HEK293 (cell line): ENCODE results near the gene SHC3.

Experiments used
- CTCF ChIA-PET: fragments of 350-600 bp; formaldehyde crosslinking; extraction: SDS; loops from one replicate; lab custom pipeline; 2021; ENCODE audit warnings: antibody characterized with exemption; lab: Yijun Ruan, JAX
- POLR2A ChIA-PET: fragments of 300-600 bp; formaldehyde crosslinking; extraction: SDS; loops from one replicate; lab custom pipeline; 2020; ENCODE audit warnings: antibody characterized with exemption, inconsistent platforms; lab: Yijun Ruan, JAX
- H3K27ac ChIP-seq: fragments of 200-500 bp; sonication (Bioruptor generic); 2 replicates; pipeline ENCODE4 v1.5.1; 2014; ENCODE audit warnings: low read depth, low read length, control low read depth, inconsistent platforms; ENCODE audit errors: extremely low read depth
- H3K36me3 ChIP-seq, 2 experiments: fragments of 200-500 bp in 1 of 2; sonication (Bioruptor generic) in 1 of 2; 1 replicate in 1 of 2; 2 replicates in 1 of 2; pipeline ENCODE4 v1.5.1; 2014 to 2017; ENCODE audit warnings: inconsistent platforms in 2 of 2, low read length in 2 of 2; ENCODE audit not compliant: control insufficient read depth in 2 of 2, insufficient read depth in 1 of 2
- H3K4me1 ChIP-seq: fragments of 200-500 bp; sonication (Bioruptor generic); 2 replicates; pipeline ENCODE4 v1.5.1; 2014; ENCODE audit warnings: mild to moderate bottlenecking, low read length, inconsistent platforms; ENCODE audit not compliant: control insufficient read depth, insufficient read depth
- H3K4me3 ChIP-seq: 2 replicates; pipeline ENCODE4 v1.5.1; 2011; ENCODE audit warnings: low read depth, mild to moderate bottlenecking, control low read depth, low read length, moderate library complexity
- H3K9me3 ChIP-seq: fragments of 200-500 bp; sonication (Bioruptor generic); 2 replicates; pipeline ENCODE4 v1.5.1; 2014; ENCODE audit warnings: low read depth, low read length, inconsistent platforms; ENCODE audit not compliant: control insufficient read depth, insufficient read depth
- FEZF1 ChIP-seq: fragments of 450-650 bp; formaldehyde crosslinking; IDR thresholded peaks from 2 replicates; pipeline ENCODE4 v1.5.1; 2016; ENCODE audit warnings: missing biosample characterization, missing genetic modification characterization
- GFI1B ChIP-seq: fragments of 450-650 bp; formaldehyde crosslinking; IDR thresholded peaks from 2 replicates; pipeline ENCODE4 v1.5.1; 2016; ENCODE audit warnings: missing biosample characterization, missing genetic modification characterization
- GLIS1 ChIP-seq: fragments of 450-650 bp; formaldehyde crosslinking; IDR thresholded peaks from 2 replicates; pipeline ENCODE4 v1.5.1; 2016; ENCODE audit warnings: missing biosample characterization, missing genetic modification characterization
- MEIS1 ChIP-seq: sonication (generic); formaldehyde crosslinking; IDR thresholded peaks from 2 replicates; pipeline ENCODE4 v1.8.1; 2022; ENCODE audit warnings: missing genetic modification reagents, mild to moderate bottlenecking, borderline replicate concordance
- SALL2 ChIP-seq: fragments of 450-650 bp; formaldehyde crosslinking; IDR thresholded peaks from 2 replicates; pipeline ENCODE4 v1.5.0; 2017; ENCODE audit warnings: missing biosample characterization, mild to moderate bottlenecking, missing genetic modification characterization, borderline replicate concordance
- SP2 ChIP-seq: fragments of 450-650 bp; formaldehyde crosslinking; IDR thresholded peaks from 2 replicates; pipeline ENCODE4 v1.5.1; 2016; ENCODE audit warnings: missing biosample characterization, missing genetic modification characterization
- ZNF140 ChIP-seq: fragments of 450-650 bp; formaldehyde crosslinking; IDR thresholded peaks from 2 replicates; pipeline ENCODE4 v1.5.1; 2016; ENCODE audit warnings: missing biosample characterization, missing genetic modification characterization
- ZNF19 ChIP-seq: fragments of 450-650 bp; formaldehyde crosslinking; IDR thresholded peaks from 2 replicates; pipeline ENCODE4; 2016; ENCODE audit warnings: missing biosample characterization, missing genetic modification characterization, low read depth
- ZNF221 ChIP-seq: fragments of 450-650 bp; formaldehyde crosslinking; IDR thresholded peaks from 2 replicates; pipeline ENCODE4 v1.5.1; 2017; ENCODE audit warnings: missing biosample characterization, missing genetic modification characterization, borderline replicate concordance
- ZNF394 ChIP-seq: fragments of 450-650 bp; formaldehyde crosslinking; IDR thresholded peaks from 2 replicates; pipeline ENCODE4 v1.5.1; 2016; ENCODE audit warnings: missing biosample characterization, missing genetic modification characterization, mild to moderate bottlenecking, moderate library complexity, borderline replicate concordance
- ZNF426 ChIP-seq: fragments of 450-650 bp; formaldehyde crosslinking; IDR thresholded peaks from 2 replicates; pipeline ENCODE4 v1.5.1; 2017; ENCODE audit warnings: missing biosample characterization, missing genetic modification characterization, mild to moderate bottlenecking, inconsistent platforms, moderate library complexity
- ZNF433 ChIP-seq: fragments of 450-650 bp; formaldehyde crosslinking; IDR thresholded peaks from 2 replicates; pipeline ENCODE4 v1.5.1; 2016; ENCODE audit warnings: missing biosample characterization, missing genetic modification characterization, low read depth
- ZNF555 ChIP-seq: fragments of 450-650 bp; formaldehyde crosslinking; conservative IDR thresholded peaks from 2 replicates; pipeline ENCODE4 v1.5.1; 2017; ENCODE audit warnings: missing biosample characterization, mild to moderate bottlenecking, missing genetic modification characterization, inconsistent platforms
- ZNF76 ChIP-seq: fragments of 450-650 bp; formaldehyde crosslinking; IDR thresholded peaks from 2 replicates; pipeline ENCODE4; 2016; ENCODE audit warnings: low read depth, missing biosample characterization, missing genetic modification characterization, borderline replicate concordance
- TF ChIP-seq, protein P1 (sequence below): fragments of 450-650 bp; formaldehyde crosslinking; IDR thresholded peaks from 2 replicates; pipeline ENCODE4 v1.5.1; 2016; ENCODE audit warnings: missing biosample characterization, missing genetic modification characterization, borderline replicate concordance
- TF ChIP-seq, protein P2 (sequence below): fragments of 450-650 bp; formaldehyde crosslinking; IDR thresholded peaks from 2 replicates; pipeline ENCODE4 v1.5.1; 2017; ENCODE audit warnings: missing biosample characterization, missing genetic modification characterization
- TF ChIP-seq, protein P3 (sequence below): fragments of 450-650 bp; formaldehyde crosslinking; IDR thresholded peaks from 2 replicates; pipeline ENCODE4 v1.5.1; 2016; ENCODE audit warnings: missing biosample characterization, missing genetic modification characterization
- TF ChIP-seq, protein P4 (sequence below): fragments of 450-650 bp; formaldehyde crosslinking; IDR thresholded peaks from 2 replicates; pipeline ENCODE4 v1.5.1; 2016; ENCODE audit warnings: missing biosample characterization, missing genetic modification characterization

Gene SHC3

DNA sequence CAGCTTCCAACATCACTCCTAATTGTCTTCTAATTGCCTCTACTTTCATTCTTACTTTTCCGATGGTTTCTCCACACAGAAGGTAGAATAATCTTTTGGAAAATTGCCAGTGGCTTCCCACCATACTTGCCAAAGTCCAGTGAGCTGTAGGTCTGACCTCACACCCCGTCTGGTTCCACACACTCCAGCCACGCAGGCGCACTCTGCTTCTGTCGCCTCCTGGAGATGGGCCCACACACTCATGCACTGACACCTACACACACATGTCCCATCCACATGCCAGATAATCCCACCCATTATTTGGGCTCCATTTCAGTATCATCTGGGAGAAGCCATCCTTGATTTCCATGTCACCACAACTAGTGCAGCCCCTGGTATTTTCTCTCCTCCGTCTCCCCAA lies 12.7 kb downstream of the SHC3 start:
- TF ChIP-seq, protein P1, sequence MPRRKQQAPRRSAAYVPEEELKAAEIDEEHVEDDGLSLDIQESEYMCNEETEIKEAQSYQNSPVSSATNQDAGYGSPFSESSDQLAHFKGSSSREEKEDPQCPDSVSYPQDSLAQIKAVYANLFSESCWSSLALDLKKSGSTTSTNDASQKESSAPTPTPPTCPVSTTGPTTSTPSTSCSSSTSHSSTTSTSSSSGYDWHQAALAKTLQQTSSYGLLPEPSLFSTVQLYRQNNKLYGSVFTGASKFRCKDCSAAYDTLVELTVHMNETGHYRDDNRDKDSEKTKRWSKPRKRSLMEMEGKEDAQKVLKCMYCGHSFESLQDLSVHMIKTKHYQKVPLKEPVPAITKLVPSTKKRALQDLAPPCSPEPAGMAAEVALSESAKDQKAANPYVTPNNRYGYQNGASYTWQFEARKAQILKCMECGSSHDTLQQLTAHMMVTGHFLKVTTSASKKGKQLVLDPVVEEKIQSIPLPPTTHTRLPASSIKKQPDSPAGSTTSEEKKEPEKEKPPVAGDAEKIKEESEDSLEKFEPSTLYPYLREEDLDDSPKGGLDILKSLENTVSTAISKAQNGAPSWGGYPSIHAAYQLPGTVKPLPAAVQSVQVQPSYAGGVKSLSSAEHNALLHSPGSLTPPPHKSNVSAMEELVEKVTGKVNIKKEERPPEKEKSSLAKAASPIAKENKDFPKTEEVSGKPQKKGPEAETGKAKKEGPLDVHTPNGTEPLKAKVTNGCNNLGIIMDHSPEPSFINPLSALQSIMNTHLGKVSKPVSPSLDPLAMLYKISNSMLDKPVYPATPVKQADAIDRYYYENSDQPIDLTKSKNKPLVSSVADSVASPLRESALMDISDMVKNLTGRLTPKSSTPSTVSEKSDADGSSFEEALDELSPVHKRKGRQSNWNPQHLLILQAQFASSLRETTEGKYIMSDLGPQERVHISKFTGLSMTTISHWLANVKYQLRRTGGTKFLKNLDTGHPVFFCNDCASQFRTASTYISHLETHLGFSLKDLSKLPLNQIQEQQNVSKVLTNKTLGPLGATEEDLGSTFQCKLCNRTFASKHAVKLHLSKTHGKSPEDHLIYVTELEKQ: no peak
- TF ChIP-seq, protein P2, sequence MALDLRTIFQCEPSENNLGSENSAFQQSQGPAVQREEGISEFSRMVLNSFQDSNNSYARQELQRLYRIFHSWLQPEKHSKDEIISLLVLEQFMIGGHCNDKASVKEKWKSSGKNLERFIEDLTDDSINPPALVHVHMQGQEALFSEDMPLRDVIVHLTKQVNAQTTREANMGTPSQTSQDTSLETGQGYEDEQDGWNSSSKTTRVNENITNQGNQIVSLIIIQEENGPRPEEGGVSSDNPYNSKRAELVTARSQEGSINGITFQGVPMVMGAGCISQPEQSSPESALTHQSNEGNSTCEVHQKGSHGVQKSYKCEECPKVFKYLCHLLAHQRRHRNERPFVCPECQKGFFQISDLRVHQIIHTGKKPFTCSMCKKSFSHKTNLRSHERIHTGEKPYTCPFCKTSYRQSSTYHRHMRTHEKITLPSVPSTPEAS (tag by site-specific recombination): no peak
- TF ChIP-seq GFI1B: no peak
- no peak for TF ChIP-seq ZNF555 (tag by site-specific recombination)
- no peak for TF ChIP-seq SP2
- TF ChIP-seq, all 188 proteins: peak for 0
- H3K27ac ChIP-seq: no peak overlapping the region
- ChIA-PET POLR2A (no interaction called here), CTCF (no interaction called here)
- no peaks in the 10 kb centered on the region for H3K4me1 ChIP-seq
- H3K36me3 ChIP-seq: no peaks in the 10 kb centered on the region
- no peak overlapping the region for H3K4me3 ChIP-seq
- no peaks in the 10 kb centered on the region for H3K9me3 ChIP-seq

DNA sequence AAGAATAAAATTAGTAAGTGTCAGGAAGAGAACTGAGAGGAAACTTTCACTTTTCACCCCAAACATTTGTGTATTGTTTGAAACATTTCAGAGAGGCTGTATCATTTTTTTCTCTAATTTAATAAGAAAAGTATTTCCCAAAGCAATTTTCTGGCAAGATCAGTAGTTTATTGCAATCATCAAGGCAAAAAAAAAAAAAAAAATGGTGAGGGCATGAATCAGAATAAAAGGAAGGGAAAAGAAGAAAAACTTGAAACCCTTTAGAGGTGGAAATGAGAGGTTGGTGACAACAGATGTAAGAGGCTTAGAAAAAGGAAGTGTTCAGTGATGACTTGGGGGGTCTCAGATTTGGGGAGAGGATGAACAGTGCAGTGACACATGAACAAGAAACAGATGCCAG lies 13.3 kb downstream of the SHC3 start:
- TF ChIP-seq, protein P3, sequence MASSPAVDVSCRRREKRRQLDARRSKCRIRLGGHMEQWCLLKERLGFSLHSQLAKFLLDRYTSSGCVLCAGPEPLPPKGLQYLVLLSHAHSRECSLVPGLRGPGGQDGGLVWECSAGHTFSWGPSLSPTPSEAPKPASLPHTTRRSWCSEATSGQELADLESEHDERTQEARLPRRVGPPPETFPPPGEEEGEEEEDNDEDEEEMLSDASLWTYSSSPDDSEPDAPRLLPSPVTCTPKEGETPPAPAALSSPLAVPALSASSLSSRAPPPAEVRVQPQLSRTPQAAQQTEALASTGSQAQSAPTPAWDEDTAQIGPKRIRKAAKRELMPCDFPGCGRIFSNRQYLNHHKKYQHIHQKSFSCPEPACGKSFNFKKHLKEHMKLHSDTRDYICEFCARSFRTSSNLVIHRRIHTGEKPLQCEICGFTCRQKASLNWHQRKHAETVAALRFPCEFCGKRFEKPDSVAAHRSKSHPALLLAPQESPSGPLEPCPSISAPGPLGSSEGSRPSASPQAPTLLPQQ (tag by site-specific recombination): no peak
- TF ChIP-seq FEZF1 (tag by site-specific recombination) (no peak), GLIS1 (tag by site-specific recombination) (no peak), ZNF76 (tag by site-specific recombination) (no peak), SALL2 (tag by site-specific recombination) (no peak), ZNF221 (no peak), ZNF140 (tag by site-specific recombination) (no peak), ZNF433 (no peak), MEIS1 (no peak), ZNF394 (tag by site-specific recombination) (no peak)
- ChIA-PET POLR2A (no interaction called here), CTCF (no interaction called here)

DNA sequence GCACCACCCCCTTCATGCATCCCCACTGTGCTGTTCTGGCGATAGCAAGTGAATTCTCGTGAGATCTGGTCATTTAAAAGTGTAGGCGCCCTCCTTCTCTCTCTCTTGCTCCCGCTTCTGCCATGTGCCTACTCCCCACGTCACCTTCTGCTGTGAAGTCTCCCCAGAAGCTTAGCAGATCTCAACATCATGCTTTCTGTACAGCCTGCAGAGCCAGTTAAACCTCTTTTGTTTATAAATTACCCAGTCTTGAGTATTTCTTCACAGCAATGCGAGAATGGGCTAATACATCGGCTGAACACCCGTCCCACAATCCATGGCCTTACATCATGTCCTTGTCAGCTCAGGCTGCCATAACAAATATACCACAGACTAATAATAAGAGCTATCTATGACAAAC lies 17.4 kb downstream of the SHC3 start:
- H3K4me1 ChIP-seq: no peaks in the 10 kb centered on the region
- no peak overlapping the region for H3K4me3 ChIP-seq
- H3K27ac ChIP-seq: no peak overlapping the region
- POLR2A ChIA-PET: no interaction called here
- CTCF ChIA-PET: no interaction called here
- no peaks in the 10 kb centered on the region for H3K36me3 ChIP-seq
- no peaks in the 10 kb centered on the region for H3K9me3 ChIP-seq
- TF ChIP-seq GFI1B (no peak), ZNF19 (tag by site-specific recombination) (no peak), ZNF426 (no peak)
- TF ChIP-seq, protein P4, sequence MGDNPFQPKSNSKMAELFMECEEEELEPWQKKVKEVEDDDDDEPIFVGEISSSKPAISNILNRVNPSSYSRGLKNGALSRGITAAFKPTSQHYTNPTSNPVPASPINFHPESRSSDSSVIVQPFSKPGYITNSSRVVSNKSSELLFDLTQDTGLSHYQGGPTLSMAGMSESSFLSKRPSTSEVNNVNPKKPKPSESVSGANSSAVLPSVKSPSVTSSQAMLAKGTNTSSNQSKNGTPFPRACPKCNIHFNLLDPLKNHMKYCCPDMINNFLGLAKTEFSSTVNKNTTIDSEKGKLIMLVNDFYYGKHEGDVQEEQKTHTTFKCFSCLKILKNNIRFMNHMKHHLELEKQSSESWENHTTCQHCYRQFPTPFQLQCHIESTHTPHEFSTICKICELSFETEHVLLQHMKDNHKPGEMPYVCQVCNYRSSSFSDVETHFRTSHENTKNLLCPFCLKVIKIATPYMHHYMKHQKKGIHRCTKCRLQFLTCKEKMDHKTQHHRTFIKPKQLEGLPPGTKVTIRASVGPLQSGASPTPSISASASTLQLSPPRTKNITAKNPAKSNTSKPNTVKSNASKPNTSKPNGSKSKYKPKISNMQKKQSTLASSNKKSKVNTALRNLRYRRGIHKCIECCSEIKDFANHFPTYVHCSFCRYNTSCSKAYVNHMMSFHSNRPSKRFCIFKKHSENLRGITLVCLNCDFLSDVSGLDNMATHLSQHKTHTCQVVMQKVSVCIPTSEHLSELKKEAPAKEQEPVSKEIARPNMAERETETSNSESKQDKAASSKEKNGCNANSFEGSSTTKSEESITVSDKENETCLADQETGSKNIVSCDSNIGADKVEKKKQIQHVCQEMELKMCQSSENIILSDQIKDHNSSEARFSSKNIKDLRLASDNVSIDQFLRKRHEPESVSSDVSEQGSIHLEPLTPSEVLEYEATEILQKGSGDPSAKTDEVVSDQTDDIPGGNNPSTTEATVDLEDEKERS (tag by site-specific recombination): no peak

More for the DNA sequence above, 13.3 kb downstream of the SHC3 start:
- no peak overlapping the region for H3K27ac ChIP-seq
- no peaks in the 10 kb centered on the region for H3K4me1 ChIP-seq
- no peaks in the 10 kb centered on the region for H3K9me3 ChIP-seq
- H3K36me3 ChIP-seq: no peaks in the 10 kb centered on the region
- no peak overlapping the region for H3K4me3 ChIP-seq
